VCaP (cell line): ENCODE measurements around the gene TLCD2.
"Not testable (repeated sequence)": the region's sequence is repeated elsewhere in the genome, so short reads cannot be mapped to it uniquely, and the experiment has no call there.

Experiments used
- H3K27ac ChIP-seq: fragments of 450-650 bp; 2 replicates; pipeline ENCODE4 v1.5.1; 2017
- CTCF ChIP-seq: fragments of 450-650 bp; conservative IDR thresholded peaks from 2 replicates; pipeline ENCODE4 v1.5.1; 2017; ENCODE audit warnings: mild to moderate bottlenecking, moderate library complexity

TLCD2 gene

GRCh38 chr17:1726626-1727257, 16.6 kb upstream of the TLCD2 start:
- H3K27ac ChIP-seq = no peak overlapping the region
- TF ChIP-seq CTCF = no peak

DNA sequence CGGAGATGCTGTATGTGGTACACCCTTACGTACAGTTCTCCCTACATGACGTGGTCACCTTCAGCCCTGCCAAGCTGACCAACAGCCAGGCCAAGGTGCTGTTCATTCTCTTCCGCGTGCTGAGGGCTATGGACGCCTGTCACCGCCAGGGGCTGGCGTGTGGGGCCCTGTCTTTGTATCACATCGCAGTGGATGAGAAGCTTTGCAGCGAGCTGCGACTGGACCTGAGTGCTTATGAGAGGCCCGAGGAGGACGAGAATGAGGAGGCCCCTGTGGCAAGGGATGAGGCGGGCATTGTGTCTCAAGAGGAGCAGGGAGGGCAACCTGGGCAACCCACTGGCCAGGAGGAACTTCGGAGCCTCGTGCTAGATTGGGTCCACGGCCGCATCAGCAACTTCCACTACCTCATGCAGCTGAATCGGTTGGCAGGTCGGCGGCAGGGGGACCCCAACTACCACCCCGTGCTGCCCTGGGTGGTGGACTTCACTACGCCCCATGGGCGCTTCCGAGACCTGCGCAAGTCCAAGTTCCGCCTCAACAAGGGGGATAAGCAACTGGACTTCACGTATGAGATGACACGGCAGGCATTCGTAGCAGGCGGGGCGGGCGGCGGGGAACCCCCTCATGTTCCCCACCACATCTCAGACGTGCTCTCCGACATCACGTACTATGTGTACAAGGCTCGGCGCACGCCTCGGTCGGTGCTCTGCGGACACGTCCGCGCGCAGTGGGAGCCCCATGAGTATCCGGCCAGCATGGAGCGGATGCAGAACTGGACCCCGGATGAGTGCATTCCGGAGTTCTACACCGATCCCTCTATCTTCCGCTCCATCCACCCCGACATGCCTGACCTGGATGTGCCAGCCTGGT, 15.7 kb upstream of the TLCD2 start:
- no peak for TF ChIP-seq CTCF

DNA sequence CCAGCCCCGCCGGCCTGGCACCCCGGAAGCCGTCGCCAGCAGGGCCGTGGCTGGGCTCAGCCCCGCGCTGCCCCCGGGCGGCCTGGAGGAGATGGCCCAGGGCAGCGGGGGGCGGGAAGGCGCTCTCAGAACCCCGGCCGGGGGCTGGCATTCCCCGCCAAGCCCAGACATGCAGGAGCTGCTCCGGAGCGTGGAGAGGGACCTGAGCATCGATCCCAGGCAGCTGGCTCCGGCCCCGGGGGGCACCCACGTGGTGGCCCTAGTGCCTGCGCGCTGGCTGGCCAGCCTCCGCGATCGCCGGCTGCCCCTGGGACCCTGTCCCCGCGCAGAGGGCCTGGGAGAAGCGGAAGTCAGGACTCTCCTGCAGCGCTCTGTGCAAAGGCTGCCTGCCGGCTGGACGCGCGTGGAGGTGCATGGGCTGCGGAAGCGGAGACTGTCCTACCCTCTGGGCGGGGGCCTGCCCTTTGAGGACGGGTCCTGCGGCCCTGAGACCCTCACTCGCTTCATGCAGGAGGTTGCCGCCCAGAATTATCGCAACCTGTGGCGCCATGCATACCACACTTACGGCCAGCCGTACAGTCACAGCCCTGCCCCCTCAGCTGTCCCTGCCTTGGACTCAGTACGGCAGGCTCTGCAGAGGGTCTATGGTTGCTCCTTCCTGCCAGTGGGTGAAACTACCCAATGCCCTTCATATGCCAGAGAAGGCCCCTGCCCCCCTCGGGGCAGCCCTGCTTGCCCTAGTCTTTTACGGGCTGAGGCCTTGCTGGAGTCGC, 14.9 kb upstream of the TLCD2 start:
- 0 out of 2 replicates have a peak, but pooled peaks have one; percentile 18 for TF ChIP-seq CTCF
- peak overlapping the region; percentile 79 for H3K27ac ChIP-seq

More for the DNA sequence above, 15.7 kb upstream of the TLCD2 start:
- H3K27ac ChIP-seq = peak overlapping the region; percentile 79; the same call in 1 of the 2 replicates

DNA sequence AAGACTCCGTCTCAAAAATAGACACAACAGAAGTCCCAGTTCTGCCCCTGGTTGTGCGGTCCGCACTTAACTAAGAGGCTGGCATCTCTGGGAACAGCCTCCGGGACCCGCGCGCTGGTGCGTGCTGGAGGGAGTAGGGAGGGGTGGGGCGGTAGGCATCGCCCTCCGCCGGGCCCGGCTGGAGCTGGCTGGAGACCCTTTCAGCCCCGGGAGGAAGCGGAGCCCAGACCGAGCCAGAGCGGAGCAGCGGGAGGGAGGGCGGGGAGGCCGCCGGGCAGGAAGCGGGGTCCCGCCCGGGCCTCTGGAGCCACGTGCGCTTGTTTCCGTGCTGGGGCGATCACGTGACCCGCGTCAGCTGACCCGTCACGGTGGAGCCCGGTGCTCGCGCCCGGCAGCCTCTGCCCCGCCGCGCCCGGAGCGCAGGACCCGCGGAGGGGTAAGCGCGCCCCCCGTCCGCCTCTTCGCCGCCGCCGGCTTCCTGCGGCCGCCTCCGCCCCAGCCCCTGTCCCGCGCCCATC, 14.2 kb upstream of the TLCD2 start, which contains the start of gene WDR81:
Gene WDR81, plus strand, starts transcription at position 354 of the 518 bp plus-strand sequence. CDS start 256 bp downstream, outside the sequence.
- H3K27ac ChIP-seq = peak within 1 kb of the TSS; percentile 79
- no peak for TF ChIP-seq CTCF

DNA sequence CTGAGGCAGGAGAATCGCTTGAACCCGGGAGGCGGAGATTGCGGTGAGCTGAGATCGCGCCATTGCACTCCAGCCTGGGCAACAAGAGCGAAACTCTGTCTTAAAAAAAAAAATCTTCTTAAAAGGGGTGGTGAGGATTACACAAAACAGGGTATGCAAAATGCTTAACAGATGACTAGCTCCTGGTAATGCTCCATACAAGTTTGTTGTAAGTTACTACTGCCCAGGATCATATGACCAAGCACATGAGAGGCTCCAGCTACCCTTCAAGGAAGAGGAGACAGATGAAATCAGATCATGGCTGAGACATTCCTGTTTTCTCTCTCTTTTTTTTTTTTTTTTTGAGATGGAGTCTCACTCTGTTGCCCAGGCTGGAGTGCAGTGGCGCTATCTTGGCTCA, 11.8 kb upstream of the TLCD2 start:
- H3K27ac ChIP-seq = not testable (repeated sequence)

- TF ChIP-seq CTCF = peak; percentile 99
- no peak overlapping the region for H3K27ac ChIP-seq
These were observed 10.7 kb upstream of the TLCD2 start for GRCh38 chr17:1720856-1721386.

- no peak for TF ChIP-seq CTCF
- H3K27ac ChIP-seq = peak overlapping the region; percentile 99
These were observed 8.4 kb upstream of the TLCD2 start for GRCh38 chr17:1718362-1719165.
